Measurements from ENCODE around the gene RASD2. TPM values are rescaled to one million over a fixed set of nuclear protein-coding genes. Genes with fewer than 3 reads are reported as not detected.
A peak's percentile ranks its signal among the peaks of the same experiment; 100 is the strongest.

Gene RASD2
- total and polyA plus RNA-seq, 2 experiments from 2014 or later: 1.2 to 3.6 TPM

GRCh38 chr22:35559354-35560005 lies 18.8 kb downstream of the RASD2 start:
- no peak for ATAC-seq
- H3K9me2 ChIP-seq (ENCODE audit: insufficient read depth): no peaks in the 10 kb centered on the region
- Mint-ChIP-seq H3K4me1 (peaks cover 19% of the 10 kb centered on the region), H3K36me3 (ENCODE audit: low read depth) (no peaks in the 10 kb centered on the region), H3K27me3 (ENCODE audit: insufficient read depth, low read depth, poor library complexity) (peaks cover 21% of the 10 kb centered on the region), H3K9me3 (no peaks in the 10 kb centered on the region; the same call in 2 of the 3 replicates), H3K4me3 (no peak overlapping the region), H3K27ac (no peak overlapping the region)
- no peak for DNase-seq (ENCODE audit: low spot score)
- no peak overlapping the region for H2AFZ ChIP-seq
- H3K27ac ChIP-seq (ENCODE audit: low read depth): no peak overlapping the region
- no peaks in the 10 kb centered on the region for H3K79me2 ChIP-seq (replicated peaks; ENCODE audit: insufficient read depth)
- H3K27me3 ChIP-seq (ENCODE audit: insufficient read depth): no peaks in the 10 kb centered on the region
- H3K4me1 ChIP-seq (ENCODE audit: insufficient read depth): peaks cover 14% of the 10 kb centered on the region
- no peaks in the 10 kb centered on the region for H3K36me3 ChIP-seq (ENCODE audit: insufficient read depth)
- no peaks in the 10 kb centered on the region for H4K20me1 ChIP-seq (replicated peaks; ENCODE audit: insufficient read depth)
- TF ChIP-seq ZNF331 (CRISPR knock-in tag; IDR thresholded peaks at IDR 0.05; ENCODE audit: low read depth) (no peak), NANOG (IDR thresholded peaks at IDR 0.05; ENCODE audit: borderline replicate concordance) (no peak), EZH2 (IDR thresholded peaks at IDR 0.05; ENCODE audit: low read depth, unreplicated experiment) (no peak), EZH2phosphoT487 (IDR thresholded peaks at IDR 0.05; ENCODE audit: unreplicated experiment) (no peak), CREB1 (CRISPR knock-in tag; IDR thresholded peaks at IDR 0.05; ENCODE audit: low read depth) (no peak)
- H3K4me3 ChIP-seq: no peak overlapping the region
- no peak overlapping the region for H3K4me2 ChIP-seq
- peaks cover 3% of the 10 kb centered on the region; the same call in 1 of the 2 replicates for H3F3A ChIP-seq (replicated peaks; ENCODE audit: low read depth)

- Mint-ChIP-seq H3K4me1 (peaks cover 19% of the 10 kb centered on the region), H3K27me3 (ENCODE audit: insufficient read depth, low read depth, poor library complexity) (peaks cover 21% of the 10 kb centered on the region), H3K9me3 (no peaks in the 10 kb centered on the region; the same call in 2 of the 3 replicates), H3K27ac (no peak overlapping the region), H3K36me3 (ENCODE audit: low read depth) (no peaks in the 10 kb centered on the region), H3K4me3 (no peak overlapping the region)
- no peaks in the 10 kb centered on the region for H3K36me3 ChIP-seq (ENCODE audit: insufficient read depth)
- H3K79me2 ChIP-seq (replicated peaks; ENCODE audit: insufficient read depth): no peaks in the 10 kb centered on the region
- no peaks in the 10 kb centered on the region for H3K27me3 ChIP-seq (ENCODE audit: insufficient read depth)
- peaks cover 14% of the 10 kb centered on the region for H3K4me1 ChIP-seq (ENCODE audit: insufficient read depth)
- no peaks in the 10 kb centered on the region for H4K20me1 ChIP-seq (replicated peaks; ENCODE audit: insufficient read depth)
- ATAC-seq (peak; percentile 43; the same call in 2 of the 3 replicates), DNase-seq (ENCODE audit: low spot score) (no peak)
- H3K4me2 ChIP-seq: no peak overlapping the region
- no peak overlapping the region for H3K27ac ChIP-seq (ENCODE audit: low read depth)
- H2AFZ ChIP-seq: no peak overlapping the region
- H3F3A ChIP-seq (replicated peaks; ENCODE audit: low read depth): peaks cover 5% of the 10 kb centered on the region; the same call in 1 of the 2 replicates
- no peaks in the 10 kb centered on the region for H3K9me2 ChIP-seq (ENCODE audit: insufficient read depth)
- no peak overlapping the region for H3K4me3 ChIP-seq
- TF ChIP-seq POLR2AphosphoS5 (IDR thresholded peaks at IDR 0.05; ENCODE audit: low read depth) (no peak), EZH2 (IDR thresholded peaks at IDR 0.05; ENCODE audit: low read depth, unreplicated experiment) (no peak), CTCF (conservative IDR thresholded peaks at IDR 0.05; ENCODE audit: low read depth in 2 of 2) (no peak), ZNF331 (CRISPR knock-in tag; IDR thresholded peaks at IDR 0.05; ENCODE audit: low read depth) (no peak), STAT1 (IDR thresholded peaks at IDR 0.05; ENCODE audit: unreplicated experiment) (no peak), JUNB (IDR thresholded peaks at IDR 0.05; ENCODE audit: unreplicated experiment) (no peak), ZNF114 (CRISPR knock-in tag; IDR thresholded peaks at IDR 0.05) (no peak), REST (IDR thresholded peaks at IDR 0.05; ENCODE audit: unreplicated experiment) (no peak)
These were observed 19.7 kb downstream of the RASD2 start for GRCh38 chr22:35560366-35560765.

Data from GM23338 (cell line).